ENCODE measurements around the gene THRA.

DNA sequence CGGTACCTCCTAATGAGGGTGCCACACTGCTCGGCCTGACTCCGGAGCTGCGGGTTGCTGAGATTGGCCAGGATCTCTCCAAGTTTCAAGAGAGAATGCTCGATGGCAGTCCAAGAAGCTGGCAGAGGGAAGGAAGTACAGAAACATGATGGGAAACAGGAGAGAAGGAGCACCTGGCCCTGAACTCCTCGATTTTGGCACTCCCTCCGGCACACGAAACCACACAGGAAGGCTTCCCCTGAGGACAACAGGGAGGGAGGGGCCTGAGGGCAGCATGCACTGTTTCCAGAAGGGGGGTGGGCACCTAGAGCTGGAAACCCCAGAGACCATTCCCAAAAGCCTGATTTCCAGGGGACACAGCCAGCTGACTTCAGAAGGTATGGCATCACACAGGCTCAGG, 29.4 kb upstream of the THRA start:
- TF ChIP-seq EZH2 (IDR thresholded peaks at IDR 0.05; ENCODE audit: low read depth), result no peak
- TF ChIP-seq, protein P1, sequence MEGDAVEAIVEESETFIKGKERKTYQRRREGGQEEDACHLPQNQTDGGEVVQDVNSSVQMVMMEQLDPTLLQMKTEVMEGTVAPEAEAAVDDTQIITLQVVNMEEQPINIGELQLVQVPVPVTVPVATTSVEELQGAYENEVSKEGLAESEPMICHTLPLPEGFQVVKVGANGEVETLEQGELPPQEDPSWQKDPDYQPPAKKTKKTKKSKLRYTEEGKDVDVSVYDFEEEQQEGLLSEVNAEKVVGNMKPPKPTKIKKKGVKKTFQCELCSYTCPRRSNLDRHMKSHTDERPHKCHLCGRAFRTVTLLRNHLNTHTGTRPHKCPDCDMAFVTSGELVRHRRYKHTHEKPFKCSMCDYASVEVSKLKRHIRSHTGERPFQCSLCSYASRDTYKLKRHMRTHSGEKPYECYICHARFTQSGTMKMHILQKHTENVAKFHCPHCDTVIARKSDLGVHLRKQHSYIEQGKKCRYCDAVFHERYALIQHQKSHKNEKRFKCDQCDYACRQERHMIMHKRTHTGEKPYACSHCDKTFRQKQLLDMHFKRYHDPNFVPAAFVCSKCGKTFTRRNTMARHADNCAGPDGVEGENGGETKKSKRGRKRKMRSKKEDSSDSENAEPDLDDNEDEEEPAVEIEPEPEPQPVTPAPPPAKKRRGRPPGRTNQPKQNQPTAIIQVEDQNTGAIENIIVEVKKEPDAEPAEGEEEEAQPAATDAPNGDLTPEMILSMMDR (conservative IDR thresholded peaks at IDR 0.05), result no peak
